NOMO-1 (cell line): ENCODE results near the gene ANKS1B.
"Not testable (repeated sequence)": the region's sequence is repeated elsewhere in the genome, so short reads cannot be mapped to it uniquely, and the experiment has no call there.

Source experiments
- DNase-seq, 2 experiments: peaks; one replicate each; lab custom pipeline; 2025; ENCODE audit not compliant: unreplicated experiment in 2 of 2; lab: John Stamatoyannopoulos, UW

ANKS1B gene

GRCh38 chr12:99709619-99710018, 275.1 kb downstream of the ANKS1B start:
- no peak for DNase-seq

- no peak for DNase-seq
Observed at GRCh38 chr12:99709116-99709515, 275.6 kb downstream of the ANKS1B start.

- no peak for DNase-seq
Observed at GRCh38 chr12:99707883-99708282, 276.9 kb downstream of the ANKS1B start.

- no peak for DNase-seq
Observed at GRCh38 chr12:99706736-99707473, 277.8 kb downstream of the ANKS1B start.

GRCh38 chr12:99704458-99704857, 280.3 kb downstream of the ANKS1B start:
- no peak for DNase-seq

- no peak for DNase-seq
Observed at GRCh38 chr12:99704036-99704435, 280.7 kb downstream of the ANKS1B start.

DNA sequence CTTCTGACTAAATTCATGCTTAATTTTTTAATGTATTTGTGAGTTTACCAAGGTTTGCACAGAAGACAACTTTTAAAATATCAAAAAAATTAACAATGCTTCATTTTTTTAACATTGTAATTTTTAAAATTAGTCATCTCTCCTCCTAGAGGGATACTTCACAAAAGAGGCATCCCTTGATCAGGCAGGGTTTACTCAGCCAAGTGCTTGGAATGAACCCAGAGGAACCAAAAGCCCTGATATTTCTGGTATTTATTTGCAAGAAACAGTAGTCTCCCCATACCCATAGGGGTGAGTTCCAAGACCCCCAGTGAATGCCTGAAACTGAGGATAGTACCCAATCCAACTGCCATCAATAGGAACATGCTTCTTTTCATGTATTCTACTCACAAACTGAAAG, 284.7 kb downstream of the ANKS1B start:
- no peak for DNase-seq

GRCh38 chr12:99695050-99695449, 289.7 kb downstream of the ANKS1B start:
- no peak for DNase-seq

- DNase-seq = no peak
Observed at GRCh38 chr12:99686142-99686541, 298.6 kb downstream of the ANKS1B start.

DNA sequence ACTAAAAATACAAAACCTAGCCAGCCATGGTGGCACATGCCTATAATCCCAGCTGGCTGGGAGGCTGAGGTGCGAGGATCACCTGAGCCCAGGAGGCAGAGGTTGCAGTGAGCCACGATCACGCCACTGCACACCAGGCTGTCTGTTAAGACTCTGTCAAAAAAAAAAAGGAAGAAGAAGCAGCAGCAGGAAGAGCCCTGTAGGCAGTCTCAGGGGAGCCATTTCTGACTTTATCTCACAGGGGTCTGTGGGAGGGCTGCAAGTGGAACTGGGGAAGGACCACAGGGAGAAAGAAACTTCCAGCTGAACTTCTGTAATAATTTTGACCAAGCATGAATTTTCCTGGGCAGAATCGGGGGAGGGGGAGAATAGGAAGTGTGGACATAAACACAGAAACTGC, 304.5 kb downstream of the ANKS1B start:
- DNase-seq = no peak

GRCh38 chr12:99670635-99671034, 314.1 kb downstream of the ANKS1B start:
- no peak for DNase-seq

DNA sequence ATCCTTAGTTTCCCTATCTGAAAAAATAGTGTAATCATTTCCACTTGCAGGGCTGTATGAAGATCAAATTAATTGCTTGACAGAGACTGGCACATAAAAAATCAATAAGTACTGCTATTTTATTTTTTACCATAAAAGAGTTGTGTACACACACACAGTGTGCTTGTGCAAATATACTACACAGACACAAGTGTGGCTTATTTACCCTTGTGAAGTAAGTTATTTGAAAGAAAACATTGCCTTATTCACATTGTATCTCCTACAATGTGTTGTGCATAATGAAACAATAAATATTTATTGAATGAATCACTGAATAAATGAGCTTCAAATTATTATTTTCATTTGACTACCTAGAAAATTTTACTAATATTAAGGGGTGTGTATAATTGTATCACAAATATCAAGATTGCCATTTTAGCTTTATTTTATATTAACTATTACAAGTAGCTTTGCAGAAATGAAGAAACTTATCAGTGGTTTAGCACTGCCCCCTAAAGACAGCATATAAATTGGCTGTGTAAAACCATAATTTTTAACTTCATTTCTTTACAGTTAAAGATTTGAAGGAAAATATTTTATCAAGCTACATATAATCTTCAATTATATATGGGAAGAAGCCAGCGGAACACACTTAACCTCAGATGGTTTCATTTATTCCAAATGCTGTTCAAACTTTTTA, 325.9 kb downstream of the ANKS1B start:
- no peak for DNase-seq

GRCh38 chr12:99649551-99649950, 335.2 kb downstream of the ANKS1B start:
- no peak for DNase-seq

- DNase-seq = no peak
Observed at GRCh38 chr12:99648183-99648582, 336.6 kb downstream of the ANKS1B start.

DNA sequence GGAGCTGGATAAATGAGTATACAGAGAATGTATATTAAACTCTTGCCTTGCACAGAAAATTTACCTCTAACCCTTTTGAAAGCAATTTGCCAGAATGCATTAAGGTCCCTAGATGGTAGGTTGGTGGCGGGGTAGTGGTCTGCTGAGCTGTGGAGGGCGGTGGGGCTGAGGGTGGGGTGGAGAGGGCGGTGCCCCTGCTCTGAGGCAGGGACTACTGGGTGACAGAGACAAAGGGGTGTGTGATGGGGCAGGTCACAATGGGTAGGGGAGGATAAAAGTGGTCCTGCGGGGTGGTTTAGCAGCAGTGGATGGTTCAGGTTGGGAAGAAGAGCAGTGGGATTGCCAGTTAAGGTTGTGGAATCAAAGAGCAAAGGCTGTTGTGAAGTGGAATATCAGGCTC, 337.3 kb downstream of the ANKS1B start, which contains the start of gene GARIN6:
GARIN6 (plus strand) TSS at position 301 of the 400 bp plus-strand sequence. CDS start 422 bp downstream, outside the sequence.
- DNase-seq = no peak

DNA sequence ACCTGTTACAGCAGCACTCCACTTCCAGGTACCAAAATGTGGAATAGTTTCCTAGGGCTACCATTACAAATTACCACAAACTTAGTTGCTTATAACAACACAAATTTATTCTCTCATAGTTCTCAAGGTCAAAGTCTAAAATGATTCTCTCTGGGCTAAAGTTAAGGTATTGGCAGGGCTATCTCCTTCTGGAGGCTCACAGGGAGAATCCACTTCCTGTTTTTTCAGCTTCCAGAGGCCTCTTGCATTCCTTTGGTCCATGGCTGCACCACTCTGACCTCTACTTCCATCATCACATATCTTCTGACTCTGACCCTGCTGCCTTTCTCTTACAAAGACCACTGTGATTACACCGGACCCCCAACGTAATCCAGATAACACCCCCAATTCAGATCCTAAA, 340.1 kb downstream of the ANKS1B start:
- DNase-seq = no peak

- DNase-seq = no peak
Observed at GRCh38 chr12:99627459-99627858, 357.3 kb downstream of the ANKS1B start.

DNA sequence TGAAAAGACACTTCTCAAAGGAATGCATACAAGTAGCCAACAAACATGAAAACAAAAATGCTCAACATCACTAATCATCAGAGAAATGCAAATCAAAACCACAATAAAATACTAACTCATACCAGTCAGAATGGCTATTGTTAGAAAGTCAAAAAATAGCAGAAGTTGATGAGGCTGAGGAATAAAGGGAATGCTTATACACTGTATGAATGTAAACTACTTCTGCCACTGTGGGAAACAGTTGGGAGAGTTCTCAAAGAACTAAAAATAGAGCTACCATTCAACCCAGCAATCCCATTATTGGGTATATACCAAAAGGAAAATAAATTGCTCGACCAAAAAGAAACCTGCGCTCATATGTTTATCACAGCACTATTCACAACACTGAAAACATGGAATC, 360.1 kb downstream of the ANKS1B start:
- not testable (repeated sequence) for DNase-seq

GRCh38 chr12:99620159-99620479, 364.6 kb downstream of the ANKS1B start:
- no peak for DNase-seq

DNA sequence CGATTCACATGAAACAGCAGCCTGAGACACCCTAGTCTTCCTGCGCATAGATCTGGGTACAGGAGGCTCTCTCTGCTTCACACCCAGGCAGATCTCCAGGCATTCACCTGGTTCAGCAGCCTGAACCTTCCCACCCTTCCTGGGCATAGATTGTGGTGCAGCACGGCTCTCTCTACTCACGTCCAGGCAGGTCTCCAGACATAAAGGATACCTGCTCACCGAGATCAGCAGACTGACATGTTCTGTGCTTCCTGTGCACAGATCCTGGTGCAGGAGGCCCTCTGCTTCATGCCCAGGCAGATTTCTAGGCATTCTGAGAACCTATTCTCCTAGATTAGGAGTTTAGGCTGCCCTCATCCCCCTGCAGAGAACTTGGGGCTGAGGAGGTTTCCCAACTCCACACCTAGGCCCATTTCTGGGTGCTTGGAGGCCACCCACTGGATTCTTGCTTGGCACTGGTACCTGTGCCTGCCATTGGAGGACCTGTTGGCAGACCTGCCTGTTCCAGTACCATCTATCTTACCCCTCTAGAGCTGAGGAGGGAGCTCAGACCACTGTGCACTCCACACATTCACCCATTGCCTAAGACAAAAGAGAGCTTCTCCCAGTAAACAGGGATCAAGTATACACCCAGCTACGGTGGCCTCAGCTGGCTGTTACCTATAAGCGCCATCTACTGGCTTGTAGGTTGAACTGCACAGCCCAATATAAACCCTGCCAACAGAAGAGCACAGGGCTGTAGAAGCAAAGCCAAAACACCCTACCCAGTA, 365.2 kb downstream of the ANKS1B start:
- DNase-seq = peak in 1 of 2 experiments; percentile 6

GRCh38 chr12:99618657-99619056, 366.1 kb downstream of the ANKS1B start:
- no peak for DNase-seq

DNA sequence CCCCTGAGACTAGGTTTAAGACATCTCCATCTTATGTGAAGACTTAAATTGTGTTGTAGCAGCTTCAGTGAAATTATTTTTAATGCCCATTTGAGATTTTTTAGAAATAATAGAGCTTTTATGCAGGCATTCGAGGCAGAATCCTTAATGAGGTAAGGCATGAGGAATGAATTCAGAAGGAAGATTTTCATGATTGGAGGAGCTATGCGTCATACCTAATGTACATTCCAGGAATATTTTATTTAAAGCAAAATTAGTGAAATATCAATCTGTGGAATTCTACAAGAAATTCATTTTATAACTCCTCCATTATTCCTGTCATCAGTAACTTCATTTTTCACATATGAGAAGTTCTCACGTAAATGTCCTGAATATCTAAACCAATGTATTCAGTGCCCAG, 373.1 kb downstream of the ANKS1B start:
- DNase-seq = no peak
